Karpas-422 (cell line): ENCODE results near the gene SEMA3A. TPM values are rescaled to one million over a fixed set of nuclear protein-coding genes. Genes with fewer than 3 reads are reported as not detected.

ENCODE experiments used
- DNase-seq: peaks from one replicate; pipeline ENCODE4 v3.0.0-alpha.2; 2015
- H2AFZ ChIP-seq: fragments of 200-600 bp; sonication (generic); 2 replicates; pipeline ENCODE4 v1.6.1; 2014; ENCODE audit warnings: antibody characterized with exemption, low read length, mixed read lengths
- H3K27ac ChIP-seq: fragments of 200-600 bp; sonication (generic); 2 replicates; pipeline ENCODE4 v1.5.1; 2014; ENCODE audit warnings: mild to moderate bottlenecking, low read length, moderate library complexity
- H3K27me3 ChIP-seq: fragments of 200-600 bp; sonication (generic); 2 replicates; pipeline ENCODE4 v1.6.1; 2014; ENCODE audit warnings: low read length, mixed read lengths
- H3K36me3 ChIP-seq: fragments of 200-600 bp; sonication (generic); 2 replicates; pipeline ENCODE4 v1.6.1; 2014; ENCODE audit warnings: low read length, mixed read lengths; ENCODE audit not compliant: insufficient read depth
- H3K4me1 ChIP-seq: fragments of 200-600 bp; sonication (generic); 2 replicates; pipeline ENCODE4 v1.6.1; 2014; ENCODE audit warnings: mild to moderate bottlenecking, low read length, mixed read lengths
- H3K4me2 ChIP-seq: fragments of 200-600 bp; sonication (generic); 2 replicates; pipeline ENCODE4 v1.6.1; 2014; ENCODE audit warnings: low read length, low read depth, mild to moderate bottlenecking; ENCODE audit not compliant: poor library complexity, severe bottlenecking
- H3K4me3 ChIP-seq: fragments of 200-600 bp; sonication (generic); 2 replicates; pipeline ENCODE4 v1.5.1; 2014; ENCODE audit warnings: mild to moderate bottlenecking, antibody characterized with exemption, low read length, mixed read lengths
- H3K79me2 ChIP-seq: fragments of 200-600 bp; sonication (generic); 2 replicates; pipeline ENCODE4 v1.6.1; 2014; ENCODE audit warnings: mild to moderate bottlenecking, low read length, mixed read lengths
- H3K9ac ChIP-seq: fragments of 200-600 bp; sonication (generic); 2 replicates; pipeline ENCODE4 v1.6.0; 2014; ENCODE audit warnings: low read length
- H3K9me2 ChIP-seq: fragments of 200-600 bp; sonication (generic), shearing (Covaris generic); replicated peaks from 2 replicates; pipeline ENCODE4 v1.6.0; 2014; ENCODE audit warnings: mild to moderate bottlenecking, low read length, moderate library complexity; ENCODE audit not compliant: insufficient read depth
- H3K9me3 ChIP-seq: fragments of 300-700, 200-600 bp; sonication (generic); 2 replicates; pipeline ENCODE4 v1.6.1; 2014; ENCODE audit warnings: low read length, mixed read lengths
- H4K20me1 ChIP-seq: fragments of 200-600 bp; sonication (generic); 2 replicates; pipeline ENCODE4 v1.6.1; 2014; ENCODE audit warnings: mild to moderate bottlenecking, antibody characterized with exemption, low read length, low read depth; ENCODE audit not compliant: insufficient read depth
- total RNA-seq: library from RNA; depleted of rRNA; stranded (reverse); fragments of >200 nt; shearing (Covaris generic); gene quantifications from 2 replicates; pipeline ENCODE4 v1.2.3, GENCODE V29; 2014; ENCODE audit warnings: low replicate concordance

The SEMA3A gene
- total RNA-seq, 1 experiment from 2014 or later: not detected

DNA sequence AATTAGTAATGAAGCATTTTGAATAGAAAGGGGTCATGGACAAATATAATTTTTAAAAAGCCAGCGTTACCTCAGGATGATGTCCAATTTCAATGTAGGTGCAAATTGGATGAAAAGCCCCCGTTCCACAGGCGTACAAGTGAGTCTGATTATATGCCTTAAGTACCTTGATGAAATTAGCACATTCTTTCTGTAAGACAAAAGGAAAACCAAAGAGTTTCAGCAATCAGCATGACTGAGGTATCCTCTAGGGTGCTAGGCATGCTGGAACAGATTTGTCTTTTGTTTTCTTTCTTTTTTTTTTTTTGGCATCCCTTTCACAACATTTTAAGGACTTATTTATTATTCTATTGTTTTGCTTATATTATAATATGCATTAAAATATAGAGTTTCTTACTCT is 84.2 kb downstream of the SEMA3A start:
- no peaks in the 10 kb centered on the region for H3K27me3 ChIP-seq
- H3K27ac ChIP-seq: no peak overlapping the region
- no peak overlapping the region for H2AFZ ChIP-seq
- no peaks in the 10 kb centered on the region for H3K79me2 ChIP-seq
- no peaks in the 10 kb centered on the region for H3K36me3 ChIP-seq
- no peak overlapping the region for H3K4me3 ChIP-seq
- no peak for DNase-seq
- H4K20me1 ChIP-seq: no peaks in the 10 kb centered on the region
- no peak overlapping the region for H3K9ac ChIP-seq
- H3K9me2 ChIP-seq: no peaks in the 10 kb centered on the region
- no peaks in the 10 kb centered on the region for H3K4me1 ChIP-seq
- H3K4me2 ChIP-seq: no peak overlapping the region
- peaks cover 24% of the 10 kb centered on the region for H3K9me3 ChIP-seq

DNA sequence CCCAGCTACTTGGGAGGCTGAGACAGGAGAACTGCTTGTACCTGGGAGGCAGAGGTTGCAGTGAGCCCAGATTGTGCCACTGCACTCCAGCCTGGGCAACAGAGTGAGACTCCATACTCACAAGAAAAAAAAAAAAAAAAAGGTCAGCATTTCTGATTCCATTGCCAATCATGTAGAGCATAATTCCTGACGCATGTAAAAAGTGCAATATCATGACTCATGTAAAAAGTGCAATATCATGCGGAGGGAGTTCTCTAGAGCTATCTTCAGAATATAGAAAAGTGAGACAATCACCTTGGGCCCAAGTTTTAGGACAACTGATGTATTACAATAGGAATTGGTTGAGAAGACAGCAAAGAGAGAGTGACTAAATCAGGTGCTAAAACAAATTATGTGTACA is 85.8 kb downstream of the SEMA3A start:
- Histone ChIP-seq H3K4me3 (no peak overlapping the region), H2AFZ (no peak overlapping the region), H3K27me3 (no peaks in the 10 kb centered on the region), H3K9me2 (no peaks in the 10 kb centered on the region), H3K4me1 (no peaks in the 10 kb centered on the region), H3K27ac (no peak overlapping the region), H3K79me2 (no peaks in the 10 kb centered on the region), H3K9ac (no peak overlapping the region), H3K4me2 (no peak overlapping the region), H4K20me1 (no peaks in the 10 kb centered on the region), H3K36me3 (no peaks in the 10 kb centered on the region), H3K9me3 (peaks cover 24% of the 10 kb centered on the region)
- no peak for DNase-seq

DNA sequence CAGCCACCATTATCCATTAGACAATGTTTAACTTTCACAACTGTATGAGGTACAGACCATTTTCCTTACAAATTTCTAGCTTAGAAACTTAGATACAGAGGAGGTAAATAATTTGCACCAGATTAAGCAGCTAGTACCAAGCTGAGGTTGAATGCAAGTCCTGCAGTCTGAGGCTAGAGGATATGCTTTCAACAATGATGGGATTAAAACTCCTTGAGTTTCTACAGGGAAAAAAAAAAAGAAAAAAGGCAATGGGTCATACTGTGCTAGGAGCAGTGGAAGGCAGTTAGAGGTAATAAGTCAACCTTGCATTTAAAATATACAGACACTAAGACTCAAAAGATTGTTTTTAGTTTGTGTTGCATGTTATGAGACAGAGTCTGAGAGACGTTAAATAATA is 86.5 kb downstream of the SEMA3A start:
- no peak overlapping the region for H2AFZ ChIP-seq
- H3K4me3 ChIP-seq: no peak overlapping the region
- no peak overlapping the region for H3K9ac ChIP-seq
- no peak for DNase-seq
- H3K9me2 ChIP-seq: no peaks in the 10 kb centered on the region
- H3K36me3 ChIP-seq: no peaks in the 10 kb centered on the region
- H3K27me3 ChIP-seq: no peaks in the 10 kb centered on the region
- H4K20me1 ChIP-seq: no peaks in the 10 kb centered on the region
- H3K27ac ChIP-seq: no peak overlapping the region
- H3K4me2 ChIP-seq: no peak overlapping the region
- no peaks in the 10 kb centered on the region for H3K79me2 ChIP-seq
- H3K4me1 ChIP-seq: no peaks in the 10 kb centered on the region
- H3K9me3 ChIP-seq: peaks cover 19% of the 10 kb centered on the region

DNA sequence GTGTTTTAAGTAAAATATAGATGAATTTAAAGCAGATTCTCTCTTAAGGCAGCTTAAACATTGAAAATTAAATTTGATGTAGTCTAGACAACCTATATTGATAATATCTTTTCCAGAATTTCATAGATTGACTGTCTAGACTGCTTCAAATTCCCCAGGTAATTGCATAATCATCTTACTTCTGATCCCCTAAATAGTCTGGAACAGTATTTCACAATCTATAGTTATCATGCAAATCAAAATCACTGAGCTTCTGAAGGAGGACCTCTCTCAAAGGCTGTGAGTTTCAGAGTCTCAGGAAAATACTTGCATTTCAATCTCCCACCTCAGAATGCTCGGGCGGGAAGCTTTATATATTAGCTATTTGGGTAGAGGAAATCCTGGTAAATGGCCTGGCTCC is 87.3 kb downstream of the SEMA3A start:
- Histone ChIP-seq H3K36me3 (no peaks in the 10 kb centered on the region), H3K4me2 (no peak overlapping the region), H3K4me3 (no peak overlapping the region), H3K9me2 (no peaks in the 10 kb centered on the region), H3K4me1 (no peaks in the 10 kb centered on the region), H4K20me1 (no peaks in the 10 kb centered on the region), H3K9ac (no peak overlapping the region), H2AFZ (no peak overlapping the region), H3K79me2 (no peaks in the 10 kb centered on the region), H3K9me3 (peaks cover 15% of the 10 kb centered on the region), H3K27ac (no peak overlapping the region), H3K27me3 (no peaks in the 10 kb centered on the region)
- DNase-seq: no peak

DNA sequence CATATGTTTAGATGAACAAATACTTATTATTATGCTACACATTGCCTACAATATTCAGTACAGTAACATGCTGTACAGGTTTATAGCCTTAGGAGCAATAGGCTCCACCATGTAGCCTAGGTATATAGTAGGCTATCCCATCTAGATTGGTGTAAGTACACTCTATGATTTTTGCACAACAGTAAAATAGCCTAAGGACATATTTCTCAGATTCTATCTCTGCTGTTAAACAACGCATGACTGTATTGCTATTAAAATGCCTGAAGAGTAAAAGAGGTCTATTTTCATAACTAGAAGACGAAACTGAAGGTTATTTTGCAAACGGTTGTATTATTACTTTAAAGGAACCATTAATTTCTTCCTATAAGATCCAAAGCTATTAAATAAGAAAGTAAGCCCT is 88.3 kb downstream of the SEMA3A start:
- no peaks in the 10 kb centered on the region for H3K4me1 ChIP-seq
- no peak overlapping the region for H3K4me3 ChIP-seq
- no peak for DNase-seq
- no peak overlapping the region for H3K9ac ChIP-seq
- no peaks in the 10 kb centered on the region for H3K36me3 ChIP-seq
- H3K9me3 ChIP-seq: peaks cover 19% of the 10 kb centered on the region
- no peak overlapping the region for H3K4me2 ChIP-seq
- no peak overlapping the region for H3K27ac ChIP-seq
- no peaks in the 10 kb centered on the region for H4K20me1 ChIP-seq
- no peaks in the 10 kb centered on the region for H3K79me2 ChIP-seq
- no peaks in the 10 kb centered on the region for H3K9me2 ChIP-seq
- no peak overlapping the region for H2AFZ ChIP-seq
- no peaks in the 10 kb centered on the region for H3K27me3 ChIP-seq

DNA sequence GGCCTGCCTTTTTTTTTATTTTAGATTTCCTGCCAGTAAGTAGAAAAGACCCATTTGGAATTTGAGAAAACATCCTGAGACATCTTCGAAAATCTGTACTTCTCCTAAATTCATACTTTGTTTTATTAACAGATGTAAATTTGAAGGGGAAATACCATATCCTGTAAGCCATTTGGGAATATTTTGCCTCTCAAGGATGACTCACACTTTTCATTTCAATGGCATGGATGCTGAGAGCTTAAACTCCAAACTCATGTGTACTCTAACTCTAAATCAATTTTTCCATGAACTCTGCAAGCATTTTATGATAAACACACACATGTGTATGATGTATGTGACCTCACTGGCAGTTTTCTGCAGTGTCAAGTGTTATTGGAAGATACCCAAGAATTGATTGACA is 89.0 kb downstream of the SEMA3A start:
- no peak overlapping the region for H3K9ac ChIP-seq

DNA sequence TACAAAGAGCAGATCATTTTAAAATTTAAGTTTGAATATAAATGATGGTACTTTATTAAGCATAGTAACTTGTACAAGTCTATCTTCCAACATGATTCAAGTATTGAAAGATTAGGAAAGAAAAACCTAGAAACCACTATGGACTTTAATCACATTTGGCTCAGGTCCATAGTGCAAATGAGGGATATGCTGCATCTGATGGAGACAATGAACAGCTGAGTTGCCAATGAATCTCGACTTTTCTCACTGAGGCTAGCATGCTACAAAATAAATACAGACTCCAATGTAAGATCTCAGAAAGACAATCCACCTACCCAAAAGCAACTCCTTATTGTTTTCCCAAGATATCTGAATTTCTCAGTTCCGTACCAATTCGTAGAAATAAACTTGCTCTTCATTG is 89.8 kb downstream of the SEMA3A start:
- H2AFZ ChIP-seq: no peak overlapping the region
- no peaks in the 10 kb centered on the region for H3K4me1 ChIP-seq
- no peaks in the 10 kb centered on the region for H3K27me3 ChIP-seq
- no peak overlapping the region for H3K4me2 ChIP-seq
- H3K36me3 ChIP-seq: no peaks in the 10 kb centered on the region
- no peak for DNase-seq
- no peaks in the 10 kb centered on the region for H4K20me1 ChIP-seq
- peaks cover 27% of the 10 kb centered on the region for H3K9me3 ChIP-seq
- H3K9me2 ChIP-seq: no peaks in the 10 kb centered on the region
- no peaks in the 10 kb centered on the region for H3K79me2 ChIP-seq
- H3K27ac ChIP-seq: no peak overlapping the region
- H3K9ac ChIP-seq: no peak overlapping the region
- no peak overlapping the region for H3K4me3 ChIP-seq

More for the DNA sequence above, 89.0 kb downstream of the SEMA3A start:
- no peaks in the 10 kb centered on the region for H3K4me1 ChIP-seq
- H3K27me3 ChIP-seq: no peaks in the 10 kb centered on the region
- no peaks in the 10 kb centered on the region for H3K9me2 ChIP-seq
- no peaks in the 10 kb centered on the region for H4K20me1 ChIP-seq
- DNase-seq: no peak
- no peaks in the 10 kb centered on the region for H3K36me3 ChIP-seq
- no peak overlapping the region for H3K4me3 ChIP-seq
- H3K27ac ChIP-seq: no peak overlapping the region
- H3K79me2 ChIP-seq: no peaks in the 10 kb centered on the region
- H3K9me3 ChIP-seq: peaks cover 26% of the 10 kb centered on the region
- no peak overlapping the region for H3K4me2 ChIP-seq
- no peak overlapping the region for H2AFZ ChIP-seq

DNA sequence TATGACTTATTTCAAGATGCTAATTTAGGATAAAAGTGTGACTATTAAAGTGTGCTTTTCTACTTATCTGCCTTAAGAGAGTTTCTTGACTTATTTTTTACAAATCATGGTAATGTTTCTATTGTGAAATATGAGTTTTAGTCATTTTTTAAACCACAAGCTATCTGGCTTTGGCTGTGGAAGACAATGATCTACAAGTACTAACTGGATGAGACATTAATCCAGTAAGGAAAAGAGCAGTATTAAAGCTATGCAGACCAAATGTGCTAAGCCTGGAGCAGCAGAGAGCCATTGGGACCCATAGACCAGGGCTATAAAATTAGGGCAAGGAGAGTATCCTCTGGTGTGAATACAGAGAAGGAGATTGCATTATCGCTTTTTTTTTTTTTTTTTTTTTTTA is 92.4 kb downstream of the SEMA3A start:
- H4K20me1 ChIP-seq: no peaks in the 10 kb centered on the region
- no peak overlapping the region for H3K4me3 ChIP-seq
- H3K27me3 ChIP-seq: no peaks in the 10 kb centered on the region
- no peaks in the 10 kb centered on the region for H3K9me2 ChIP-seq
- H3K9me3 ChIP-seq: peaks cover 33% of the 10 kb centered on the region; the same call in 1 of the 2 replicates
- H3K36me3 ChIP-seq: no peaks in the 10 kb centered on the region
- H3K4me2 ChIP-seq: no peak overlapping the region
- no peaks in the 10 kb centered on the region for H3K4me1 ChIP-seq
- no peak overlapping the region for H3K9ac ChIP-seq
- no peak overlapping the region for H3K27ac ChIP-seq
- no peak for DNase-seq
- no peak overlapping the region for H2AFZ ChIP-seq
- H3K79me2 ChIP-seq: no peaks in the 10 kb centered on the region

DNA sequence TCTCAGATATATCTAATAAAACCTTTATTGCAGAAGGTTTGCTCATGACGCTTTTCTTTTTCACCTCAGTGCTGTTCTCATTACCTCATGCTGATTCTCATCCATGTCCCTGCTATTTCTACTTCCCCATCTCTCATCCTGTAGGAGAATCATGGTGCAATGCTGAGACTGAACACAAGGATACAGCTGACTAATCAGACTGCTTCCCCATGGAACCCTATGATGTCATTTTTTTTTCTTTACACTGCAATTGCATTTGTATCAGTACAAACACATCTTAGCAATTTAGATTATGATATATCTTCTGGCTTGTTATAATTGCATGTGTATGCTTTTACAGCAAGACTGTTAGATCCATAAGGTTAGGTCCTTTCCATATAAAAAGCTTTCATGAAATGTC is 93.7 kb downstream of the SEMA3A start:
- Histone ChIP-seq H3K9ac (no peak overlapping the region), H3K9me2 (no peaks in the 10 kb centered on the region), H3K4me1 (no peaks in the 10 kb centered on the region), H3K36me3 (no peaks in the 10 kb centered on the region), H3K9me3 (peaks cover 33% of the 10 kb centered on the region; the same call in 1 of the 2 replicates), H3K79me2 (no peaks in the 10 kb centered on the region), H3K27ac (no peak overlapping the region), H3K4me3 (no peak overlapping the region), H3K4me2 (no peak overlapping the region), H4K20me1 (no peaks in the 10 kb centered on the region), H3K27me3 (no peaks in the 10 kb centered on the region), H2AFZ (no peak overlapping the region)
- DNase-seq: no peak
